ENCODE measurements around the gene YWHAE.
"Not testable (repeated sequence)": the region's sequence is repeated elsewhere in the genome, so short reads cannot be mapped to it uniquely, and the experiment has no call there.

YWHAE gene

DNA sequence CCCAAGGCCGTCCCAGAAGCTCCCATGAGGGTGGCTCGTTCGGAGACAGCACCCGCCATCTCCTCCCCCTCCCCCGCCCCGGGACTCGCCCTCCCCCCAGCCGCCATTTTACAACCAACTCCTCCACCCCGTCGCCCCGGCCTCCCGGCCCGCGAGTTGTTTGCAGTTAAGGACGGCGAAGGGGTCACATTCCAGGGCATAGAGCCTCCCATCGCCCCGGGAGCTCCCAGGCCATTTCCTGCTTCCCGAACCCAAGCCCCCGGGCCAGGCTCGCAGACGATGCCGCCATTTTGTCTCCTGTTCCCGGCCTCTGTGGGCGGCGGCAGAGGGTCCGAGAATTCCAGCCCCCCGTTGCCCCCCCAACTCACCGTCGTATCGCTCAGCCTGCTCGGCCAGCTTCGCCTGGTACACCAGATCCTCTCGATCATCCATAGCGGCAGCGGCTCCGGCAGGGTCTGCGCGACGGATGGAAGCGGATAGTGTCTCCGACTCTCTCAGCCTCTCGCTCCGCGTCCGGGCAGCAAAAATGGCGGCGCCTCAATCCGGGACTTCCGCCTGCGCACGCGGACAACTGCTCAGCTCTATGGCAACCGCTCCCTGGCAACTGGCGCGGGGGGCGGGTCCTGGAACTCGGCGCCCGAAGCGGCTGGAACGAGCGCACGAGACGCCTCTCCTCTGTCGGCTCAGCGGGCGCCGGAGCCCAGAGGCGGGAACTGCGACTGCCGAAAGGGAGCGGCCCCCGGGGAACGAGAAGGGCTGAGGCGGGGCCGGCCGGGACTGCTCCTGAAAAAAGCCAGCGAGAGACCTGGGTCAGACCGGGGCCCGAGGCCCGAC is at the start of gene YWHAE:
YWHAE (minus strand) TSS at position 544 of the 834 bp plus-strand sequence; CDS start at position 432, 112 bp downstream.
- Histone ChIP-seq H3K9ac (ENCODE audit: low read depth, low read length) (peak within 1 kb of the TSS; percentile 100), H3K4me3 (ENCODE audit: low read length) (peak within 1 kb of the TSS; percentile 100), H3K9me3 (ENCODE audit: insufficient read depth, low read depth, low read length) (no peaks in the 10 kb centered on the region), H3K4me1 (ENCODE audit: insufficient read depth, low read length) (peaks cover 8% of the 10 kb centered on the region; the same call in 1 of the 2 replicates), H3K27me3 (ENCODE audit: insufficient read depth, low read length) (no peaks in the 10 kb centered on the region), H3K27ac (ENCODE audit: low read length) (peak within 1 kb of the TSS; percentile 73), H3K36me3 (ENCODE audit: insufficient read depth, low read depth, low read length) (peaks cover 17% of the 10 kb centered on the region)

DNA sequence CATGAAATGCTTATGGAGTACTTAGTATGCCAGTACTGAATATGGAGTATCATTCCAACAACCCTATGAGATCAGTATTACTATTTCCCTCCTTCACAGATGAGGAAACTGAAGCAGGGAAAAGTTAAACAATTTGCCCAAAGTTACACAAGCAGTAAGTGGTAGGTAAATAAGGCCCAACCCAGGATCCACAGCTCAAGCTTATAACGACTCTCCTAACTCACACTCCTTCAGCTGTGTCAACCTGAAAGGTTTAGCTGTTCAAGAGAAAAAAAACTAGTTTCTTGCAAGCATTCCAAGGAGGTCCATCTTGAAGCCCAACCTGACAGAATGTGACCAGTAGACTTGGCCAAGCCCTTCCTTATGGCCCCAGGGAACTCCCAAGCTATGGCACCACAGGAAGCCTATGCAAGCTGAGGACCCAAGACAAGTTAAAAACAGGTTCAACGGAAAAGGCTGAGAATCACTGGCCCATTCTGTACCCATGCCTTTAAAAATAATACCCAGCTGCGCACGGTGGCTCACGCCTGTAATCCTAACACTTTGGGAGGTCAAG is 49.5 kb upstream of the YWHAE start:
- H3K27ac ChIP-seq (ENCODE audit: low read length), result no peak overlapping the region
- no peak overlapping the region for H3K9ac ChIP-seq (ENCODE audit: low read depth, low read length)
- no peaks in the 10 kb centered on the region for H3K27me3 ChIP-seq (ENCODE audit: insufficient read depth, low read length)
- no peak overlapping the region for H3K4me3 ChIP-seq (ENCODE audit: low read length)
- H3K36me3 ChIP-seq (ENCODE audit: insufficient read depth, low read depth, low read length), result peaks cover 18% of the 10 kb centered on the region
- H3K4me1 ChIP-seq (ENCODE audit: insufficient read depth, low read length), result peaks cover 1% of the 10 kb centered on the region; the same call in 1 of the 2 replicates
- no peaks in the 10 kb centered on the region for H3K9me3 ChIP-seq (ENCODE audit: insufficient read depth, low read depth, low read length)

DNA sequence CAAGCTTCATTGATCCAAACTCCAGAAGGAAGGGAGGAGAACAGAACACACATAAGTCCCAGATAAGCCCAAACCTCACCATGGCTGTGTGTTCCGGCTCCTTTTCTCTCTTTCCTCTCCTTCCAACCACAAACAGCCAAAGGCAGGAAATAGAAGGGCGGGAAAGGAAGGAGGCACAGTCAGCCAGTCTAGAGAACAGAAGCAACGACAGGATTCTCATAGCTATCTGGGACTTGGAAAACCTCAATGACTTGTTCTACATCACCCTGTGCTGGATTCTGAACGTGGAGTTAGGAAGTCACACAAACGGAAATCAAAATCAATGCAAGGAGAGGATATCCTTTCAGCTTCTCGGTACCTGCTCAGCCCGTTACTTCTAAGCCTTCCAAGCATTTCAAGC is 47.0 kb upstream of the YWHAE start:
- no peaks in the 10 kb centered on the region for H3K4me1 ChIP-seq (ENCODE audit: insufficient read depth, low read length)
- H3K9ac ChIP-seq (ENCODE audit: low read depth, low read length), result no peak overlapping the region
- H3K36me3 ChIP-seq (ENCODE audit: insufficient read depth, low read depth, low read length), result peaks cover 6% of the 10 kb centered on the region; the same call in 1 of the 2 replicates
- H3K27ac ChIP-seq (ENCODE audit: low read length), result no peak overlapping the region
- no peak overlapping the region for H3K4me3 ChIP-seq (ENCODE audit: low read length)
- H3K27me3 ChIP-seq (ENCODE audit: insufficient read depth, low read length), result no peaks in the 10 kb centered on the region
- H3K9me3 ChIP-seq (ENCODE audit: insufficient read depth, low read depth, low read length), result no peaks in the 10 kb centered on the region

DNA sequence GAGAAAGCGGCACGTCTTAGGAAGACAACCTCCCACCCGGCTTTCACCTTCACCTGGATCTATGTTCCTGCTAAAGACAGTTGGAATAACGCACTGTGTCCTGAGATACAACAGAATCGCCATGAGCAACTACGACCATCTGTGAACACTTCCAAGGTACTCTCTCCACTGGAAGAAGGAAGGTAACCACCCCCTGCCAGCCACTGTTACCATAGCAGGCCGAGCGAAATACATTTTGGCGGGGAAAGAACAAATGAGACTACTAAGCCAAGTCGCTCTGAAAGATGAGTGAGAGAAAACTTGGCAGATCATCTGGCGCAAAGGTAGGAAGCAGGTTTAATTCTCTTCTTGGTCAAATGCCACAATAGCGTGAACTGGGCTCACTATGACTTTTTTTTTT is 46.2 kb upstream of the YWHAE start:
- H3K4me1 ChIP-seq (ENCODE audit: insufficient read depth, low read length), result no peaks in the 10 kb centered on the region
- no peak overlapping the region for H3K9ac ChIP-seq (ENCODE audit: low read depth, low read length)
- H3K36me3 ChIP-seq (ENCODE audit: insufficient read depth, low read depth, low read length), result 0 out of 2 replicates have a peak, but pooled peaks cover 3% of the 10 kb centered on the region
- no peak overlapping the region for H3K27ac ChIP-seq (ENCODE audit: low read length)
- no peaks in the 10 kb centered on the region for H3K27me3 ChIP-seq (ENCODE audit: insufficient read depth, low read length)
- H3K4me3 ChIP-seq (ENCODE audit: low read length), result no peak overlapping the region
- no peaks in the 10 kb centered on the region for H3K9me3 ChIP-seq (ENCODE audit: insufficient read depth, low read depth, low read length)

DNA sequence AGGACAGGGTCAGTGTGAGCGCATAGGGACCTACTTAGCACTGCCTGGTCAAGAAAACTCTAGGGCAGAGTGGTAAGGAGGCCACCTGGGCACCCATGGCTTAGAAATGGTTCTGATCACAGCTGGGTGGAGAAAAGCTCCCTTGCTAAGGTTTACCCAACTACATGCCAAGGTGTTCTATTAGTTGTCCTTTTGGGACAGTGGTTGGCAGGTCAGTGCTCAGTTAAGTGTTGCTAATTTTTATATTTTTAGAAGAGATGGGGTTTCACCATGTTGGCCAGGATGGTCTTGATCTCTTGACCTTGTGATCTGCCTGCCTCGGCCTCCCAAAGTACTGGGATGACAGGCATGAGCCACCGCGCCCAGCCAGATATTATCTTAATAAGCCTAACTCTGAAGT is 45.7 kb upstream of the YWHAE start:
- H3K9ac ChIP-seq (ENCODE audit: low read depth, low read length); H3K4me3 ChIP-seq (ENCODE audit: low read length); H3K4me1 ChIP-seq (ENCODE audit: insufficient read depth, low read length); H3K36me3 ChIP-seq (ENCODE audit: insufficient read depth, low read depth, low read length); H3K27me3 ChIP-seq (ENCODE audit: insufficient read depth, low read length); H3K9me3 ChIP-seq (ENCODE audit: insufficient read depth, low read depth, low read length); H3K27ac ChIP-seq (ENCODE audit: low read length): not testable (repeated sequence)

DNA sequence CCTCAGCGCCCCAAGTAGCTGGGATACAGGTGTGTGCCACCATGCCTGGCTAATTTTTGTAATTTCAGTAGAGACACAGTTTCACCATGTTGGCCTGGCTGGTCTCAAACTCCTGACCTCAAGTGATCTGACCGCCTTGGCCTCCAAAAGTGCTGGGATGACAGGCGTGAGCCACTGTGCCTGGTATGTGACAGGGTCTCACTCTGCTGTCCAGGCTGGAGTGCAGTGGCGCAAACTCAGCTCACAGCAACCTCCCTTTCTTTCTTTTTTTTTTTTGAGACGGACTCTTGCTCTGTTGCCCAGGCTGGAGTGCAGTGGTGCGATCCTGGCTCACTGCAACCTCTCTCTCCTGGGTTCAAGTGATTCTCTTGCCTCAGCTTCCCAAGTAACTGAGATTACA is 42.7 kb upstream of the YWHAE start:
- H3K36me3 ChIP-seq (ENCODE audit: insufficient read depth, low read depth, low read length); H3K27ac ChIP-seq (ENCODE audit: low read length); H3K9me3 ChIP-seq (ENCODE audit: insufficient read depth, low read depth, low read length): not testable (repeated sequence)

DNA sequence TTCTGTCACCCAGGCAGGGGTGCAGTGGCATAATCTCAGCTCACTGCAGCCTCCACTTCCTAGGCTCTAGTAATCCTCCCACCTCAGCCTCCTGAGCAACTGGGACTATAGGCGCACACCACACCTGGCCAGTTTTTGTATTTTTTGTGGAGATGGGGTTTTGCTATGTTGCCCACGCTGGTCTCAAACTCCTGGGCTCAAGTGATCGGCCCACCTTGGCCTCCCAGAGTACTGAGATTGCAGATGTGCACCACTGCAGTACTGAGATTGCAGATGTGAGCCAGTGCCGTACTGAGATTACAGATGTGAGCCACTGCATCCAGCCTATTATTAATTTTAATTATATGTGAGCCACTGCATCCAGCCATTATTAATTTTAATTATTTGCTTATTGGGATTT is 42.2 kb upstream of the YWHAE start:
- no peak overlapping the region for H3K9ac ChIP-seq (ENCODE audit: low read depth, low read length)
- peaks cover 12% of the 10 kb centered on the region for H3K36me3 ChIP-seq (ENCODE audit: insufficient read depth, low read depth, low read length)
- H3K27ac ChIP-seq (ENCODE audit: low read length), result no peak overlapping the region
- H3K4me1 ChIP-seq (ENCODE audit: insufficient read depth, low read length), result no peaks in the 10 kb centered on the region
- H3K27me3 ChIP-seq (ENCODE audit: insufficient read depth, low read length), result no peaks in the 10 kb centered on the region
- H3K4me3 ChIP-seq (ENCODE audit: low read length), result no peak overlapping the region
- H3K9me3 ChIP-seq (ENCODE audit: insufficient read depth, low read depth, low read length), result no peaks in the 10 kb centered on the region

More for the DNA sequence above, 42.7 kb upstream of the YWHAE start:
- H3K4me3 ChIP-seq (ENCODE audit: low read length); H3K9ac ChIP-seq (ENCODE audit: low read depth, low read length); H3K27me3 ChIP-seq (ENCODE audit: insufficient read depth, low read length); H3K4me1 ChIP-seq (ENCODE audit: insufficient read depth, low read length): not testable (repeated sequence)

DNA sequence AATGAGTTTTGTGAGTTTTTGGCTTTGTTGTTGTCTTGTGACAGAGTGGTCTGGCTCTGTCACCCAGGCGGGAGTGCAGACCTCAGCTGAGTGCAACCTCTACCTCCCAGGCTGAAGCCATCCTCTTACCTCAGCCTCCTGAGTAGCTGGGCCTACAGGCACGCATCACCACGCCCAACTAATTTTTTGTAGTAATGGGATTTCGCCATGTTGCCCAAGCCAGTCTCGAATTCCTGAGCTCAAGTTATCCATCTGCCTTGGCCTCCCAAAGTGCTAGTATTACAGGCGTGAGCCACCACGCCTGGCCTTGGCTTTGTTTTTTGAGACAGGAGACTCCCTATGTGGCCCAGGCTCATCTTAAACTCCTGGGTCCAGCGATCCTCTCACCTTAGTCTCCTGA is 40.9 kb upstream of the YWHAE start:
- H3K4me1 ChIP-seq (ENCODE audit: insufficient read depth, low read length), result no peaks in the 10 kb centered on the region
- H3K4me3 ChIP-seq (ENCODE audit: low read length), result no peak overlapping the region
- no peak overlapping the region for H3K9ac ChIP-seq (ENCODE audit: low read depth, low read length)
- no peaks in the 10 kb centered on the region for H3K27me3 ChIP-seq (ENCODE audit: insufficient read depth, low read length)
- H3K27ac ChIP-seq (ENCODE audit: low read length), result no peak overlapping the region
- H3K36me3 ChIP-seq (ENCODE audit: insufficient read depth, low read depth, low read length), result peaks cover 22% of the 10 kb centered on the region
- no peaks in the 10 kb centered on the region for H3K9me3 ChIP-seq (ENCODE audit: insufficient read depth, low read depth, low read length)

DNA sequence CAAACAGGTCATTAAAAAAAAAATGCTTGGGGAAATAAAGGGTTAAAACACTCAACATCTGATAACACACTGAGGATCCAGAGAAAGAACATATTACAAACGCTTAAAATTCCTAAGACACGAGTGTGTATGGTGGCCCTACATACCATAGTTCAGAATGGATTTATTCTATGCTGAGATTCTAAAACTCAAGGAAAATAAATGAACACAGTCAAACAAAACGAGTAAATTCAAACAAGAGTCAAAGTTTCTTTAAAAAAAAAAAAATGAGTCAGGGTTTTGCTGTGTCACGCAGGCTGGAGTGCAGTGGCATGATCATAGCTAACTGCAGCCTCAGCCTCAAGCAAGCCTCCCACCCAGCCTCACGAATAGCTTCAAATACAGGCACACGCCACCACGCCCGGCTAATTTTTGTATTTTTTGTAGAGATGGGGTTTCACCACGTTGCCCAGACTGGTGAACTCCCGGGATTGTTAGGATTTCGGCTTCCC is 38.6 kb upstream of the YWHAE start:
- peaks cover 44% of the 10 kb centered on the region for H3K36me3 ChIP-seq (ENCODE audit: insufficient read depth, low read depth, low read length)
- no peak overlapping the region for H3K9ac ChIP-seq (ENCODE audit: low read depth, low read length)
- H3K27ac ChIP-seq (ENCODE audit: low read length), result no peak overlapping the region
- no peaks in the 10 kb centered on the region for H3K4me1 ChIP-seq (ENCODE audit: insufficient read depth, low read length)
- H3K9me3 ChIP-seq (ENCODE audit: insufficient read depth, low read depth, low read length), result no peaks in the 10 kb centered on the region
- H3K4me3 ChIP-seq (ENCODE audit: low read length), result no peak overlapping the region
- no peaks in the 10 kb centered on the region for H3K27me3 ChIP-seq (ENCODE audit: insufficient read depth, low read length)

DNA sequence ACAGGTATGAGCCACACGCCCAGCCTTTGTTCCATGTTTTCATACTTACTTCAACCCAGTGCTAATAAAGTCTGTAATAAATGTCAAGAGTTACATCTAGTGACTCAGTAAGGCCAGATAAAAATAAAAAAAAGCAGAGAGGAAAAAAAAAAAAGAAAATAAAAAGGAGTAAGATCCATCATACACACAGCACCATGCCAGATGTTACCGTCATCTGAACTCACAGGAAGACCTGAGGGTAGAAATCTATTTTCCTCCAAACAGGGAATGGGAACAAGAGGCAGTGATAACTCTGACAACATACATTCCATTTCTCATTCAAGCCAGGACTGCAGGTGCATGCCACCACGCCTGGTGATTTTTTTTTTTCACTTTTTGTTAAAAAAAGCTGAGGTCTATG is 35.3 kb upstream of the YWHAE start:
- Histone ChIP-seq H3K36me3 (ENCODE audit: insufficient read depth, low read depth, low read length) (peaks cover 54% of the 10 kb centered on the region), H3K9ac (ENCODE audit: low read depth, low read length) (no peak overlapping the region), H3K4me1 (ENCODE audit: insufficient read depth, low read length) (no peaks in the 10 kb centered on the region), H3K4me3 (ENCODE audit: low read length) (no peak overlapping the region), H3K27me3 (ENCODE audit: insufficient read depth, low read length) (no peaks in the 10 kb centered on the region), H3K27ac (ENCODE audit: low read length) (no peak overlapping the region), H3K9me3 (ENCODE audit: insufficient read depth, low read depth, low read length) (no peaks in the 10 kb centered on the region)

DNA sequence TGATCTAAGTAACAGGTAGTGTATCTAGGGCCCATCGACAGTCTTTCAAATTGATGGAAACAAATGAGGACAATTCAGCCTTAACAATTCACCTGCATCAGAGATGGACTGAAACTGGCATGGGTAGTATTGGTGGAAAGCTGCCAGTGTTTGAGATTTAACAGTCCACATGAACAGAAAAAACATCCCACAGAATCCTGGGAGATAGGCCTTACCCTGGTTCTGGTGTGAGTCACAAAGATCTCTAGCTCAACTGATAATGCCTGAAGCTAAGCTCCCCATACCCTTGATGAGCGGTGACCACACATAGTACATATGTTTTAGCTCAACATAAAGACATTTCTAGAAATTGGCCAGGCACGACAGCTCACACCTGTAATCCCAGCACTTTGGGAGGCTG is 34.1 kb upstream of the YWHAE start:
- Histone ChIP-seq H3K27ac (ENCODE audit: low read length) (no peak overlapping the region), H3K27me3 (ENCODE audit: insufficient read depth, low read length) (no peaks in the 10 kb centered on the region), H3K4me3 (ENCODE audit: low read length) (no peak overlapping the region), H3K4me1 (ENCODE audit: insufficient read depth, low read length) (no peaks in the 10 kb centered on the region), H3K9me3 (ENCODE audit: insufficient read depth, low read depth, low read length) (no peaks in the 10 kb centered on the region), H3K36me3 (ENCODE audit: insufficient read depth, low read depth, low read length) (peaks cover 62% of the 10 kb centered on the region), H3K9ac (ENCODE audit: low read depth, low read length) (no peak overlapping the region)

DNA sequence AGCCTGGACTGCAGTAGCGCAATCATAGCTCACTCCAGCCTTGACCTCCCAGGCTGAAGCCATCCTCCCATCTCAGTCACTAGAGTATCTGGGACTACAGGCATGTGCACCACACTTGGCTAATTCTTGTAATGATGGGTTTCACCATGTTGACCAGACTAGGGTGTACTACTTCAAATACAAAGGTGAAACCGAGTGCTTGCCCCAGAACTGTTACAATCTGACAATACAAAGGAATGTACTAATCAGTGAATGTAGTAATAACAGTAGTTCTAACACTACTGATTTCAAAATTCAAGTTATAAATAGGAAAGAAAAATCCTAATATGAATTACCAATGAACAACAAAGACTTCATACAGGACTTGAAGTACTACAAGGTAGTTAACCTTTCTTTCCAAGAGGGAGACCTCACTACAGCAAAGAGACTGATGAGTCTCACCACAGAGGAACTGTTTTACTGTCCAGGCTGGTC is 31.6 kb upstream of the YWHAE start:
- Histone ChIP-seq H3K9ac (ENCODE audit: low read depth, low read length) (no peak overlapping the region), H3K27ac (ENCODE audit: low read length) (no peak overlapping the region), H3K4me1 (ENCODE audit: insufficient read depth, low read length) (no peaks in the 10 kb centered on the region), H3K36me3 (ENCODE audit: insufficient read depth, low read depth, low read length) (peaks cover 56% of the 10 kb centered on the region), H3K27me3 (ENCODE audit: insufficient read depth, low read length) (no peaks in the 10 kb centered on the region), H3K9me3 (ENCODE audit: insufficient read depth, low read depth, low read length) (no peaks in the 10 kb centered on the region), H3K4me3 (ENCODE audit: low read length) (no peak overlapping the region)
